T47D (cell line): Measurements from ENCODE around the gene PRG2.
"Not testable (repeated sequence)": the region's sequence is repeated elsewhere in the genome, so short reads cannot be mapped to it uniquely, and the experiment has no call there.

Experiments used
- DNase-seq, 2 experiments: peaks; one replicate each; pipeline versions ENCODE4 v3.0.0 to v3.0.0-alpha.2; 2011 to 2012; ENCODE audit warnings: low read depth in 1 of 2, low spot score in 1 of 2
- JUND ChIP-seq: IDR thresholded peaks from 2 replicates; pipeline ENCODE4 v1.6.1; 2012; ENCODE audit warnings: low read depth
- in situ Hi-C: cut with HindIII; loops from 2 replicates; pipeline ENCODE4 v1.10.0; 2016; ENCODE audit warnings: low sequenced_read_pairs, low pct_unique_long_range_greater_than_20kb

The PRG2 gene

GRCh38 chr11:57368106-57368844 is 22.2 kb downstream of the PRG2 start:
- in situ Hi-C loops = no loop called here
- TF ChIP-seq JUND = no peak
- DNase-seq = no peak

- DNase-seq = no peak
- no peak for TF ChIP-seq JUND
- in situ Hi-C loops = no loop called here
Measured at GRCh38 chr11:57364851-57365660, 25.4 kb downstream of the PRG2 start.

- no peak for TF ChIP-seq JUND
- in situ Hi-C loops = no loop called here
- DNase-seq = no peak
Measured at GRCh38 chr11:57363131-57364080, 27.0 kb downstream of the PRG2 start.

- in situ Hi-C loops = no loop called here
- no peak for DNase-seq
- TF ChIP-seq JUND = no peak
Measured at GRCh38 chr11:57361926-57362325, 28.5 kb downstream of the PRG2 start.

DNA sequence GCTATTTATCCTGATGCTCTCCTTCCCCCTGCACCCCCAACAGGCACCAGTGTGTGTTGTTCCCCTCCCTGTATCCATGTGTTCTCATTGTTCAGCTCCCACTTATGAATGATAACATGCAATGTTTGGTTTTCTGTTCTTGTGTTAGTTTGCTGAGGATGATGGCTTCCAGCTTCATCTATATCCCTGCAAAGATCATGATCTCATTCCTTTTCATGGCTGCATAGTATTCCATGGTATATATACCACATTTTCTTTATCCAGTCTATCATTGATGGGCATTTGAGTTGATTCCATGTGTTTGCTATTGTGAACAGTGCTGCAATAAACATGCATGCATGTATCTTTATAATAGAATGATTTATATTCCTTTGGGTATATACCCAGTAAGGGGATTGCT is 29.0 kb downstream of the PRG2 start:
- DNase-seq, in situ Hi-C loops: not testable (repeated sequence)

DNA sequence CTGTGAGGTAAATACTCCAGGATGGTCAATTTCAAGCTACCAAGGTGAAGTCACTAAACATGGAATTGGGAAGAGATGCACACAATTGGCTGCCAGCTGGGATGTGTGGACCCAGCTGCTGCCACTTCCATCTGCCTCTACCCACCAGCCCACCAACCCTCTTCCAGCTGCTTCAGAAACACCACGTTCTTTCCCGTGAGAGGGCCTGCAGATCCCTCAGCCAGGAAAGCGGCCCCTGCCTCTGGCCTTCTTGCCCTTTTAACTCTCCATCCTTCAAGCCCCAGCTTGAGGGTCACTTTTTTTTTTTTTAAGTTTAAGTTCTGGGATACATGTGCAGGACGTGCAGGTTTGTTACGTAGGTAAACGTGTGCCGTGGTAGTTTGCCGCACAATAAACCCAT is 29.5 kb downstream of the PRG2 start:
- DNase-seq = no peak
- no peak for TF ChIP-seq JUND
- in situ Hi-C loops = no loop called here

DNA sequence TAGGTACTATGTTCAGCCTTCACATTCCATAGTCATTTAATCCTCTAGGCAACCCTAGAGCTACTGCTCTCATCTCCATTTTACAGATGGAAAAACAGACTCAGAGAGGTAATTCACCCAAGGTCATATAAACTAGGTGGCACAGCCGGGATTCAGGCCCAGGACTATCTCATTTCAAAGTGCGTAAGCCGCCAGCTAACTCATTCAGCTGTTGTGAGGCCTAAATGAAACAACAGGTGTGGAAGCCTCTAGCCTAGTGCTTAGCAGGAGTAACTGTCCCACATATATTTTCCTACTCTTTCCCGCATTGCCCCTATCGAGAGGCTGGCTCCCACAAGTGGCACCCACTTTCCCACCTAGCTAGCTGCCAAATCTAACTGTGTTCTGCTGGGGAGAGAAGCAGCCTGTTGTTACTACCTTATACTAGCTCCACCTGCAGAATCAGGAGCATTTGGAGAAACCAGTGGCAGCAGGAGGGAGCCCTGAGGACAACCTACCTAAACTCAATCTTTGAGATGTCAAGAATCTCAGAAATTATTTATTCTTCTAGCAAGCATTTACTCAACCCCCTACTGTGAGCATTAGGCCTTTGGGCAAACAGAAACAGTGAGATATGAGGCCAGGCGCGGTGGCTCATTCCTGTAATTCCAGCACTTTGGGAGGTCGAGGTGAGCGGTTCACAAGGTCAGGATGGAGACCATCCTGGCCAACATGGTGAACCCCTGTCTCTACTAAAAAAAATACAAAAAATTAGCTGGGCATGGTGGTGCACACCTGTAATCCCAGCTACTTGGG is 30.4 kb downstream of the PRG2 start:
- in situ Hi-C loops = no loop called here
- no peak for TF ChIP-seq JUND
- DNase-seq = no peak

GRCh38 chr11:57359396-57359795 is 31.1 kb downstream of the PRG2 start:
- TF ChIP-seq JUND = no peak
- DNase-seq = no peak
- in situ Hi-C loops = no loop called here

GRCh38 chr11:57358991-57359390 is 31.5 kb downstream of the PRG2 start:
- in situ Hi-C loops = no loop called here

DNA sequence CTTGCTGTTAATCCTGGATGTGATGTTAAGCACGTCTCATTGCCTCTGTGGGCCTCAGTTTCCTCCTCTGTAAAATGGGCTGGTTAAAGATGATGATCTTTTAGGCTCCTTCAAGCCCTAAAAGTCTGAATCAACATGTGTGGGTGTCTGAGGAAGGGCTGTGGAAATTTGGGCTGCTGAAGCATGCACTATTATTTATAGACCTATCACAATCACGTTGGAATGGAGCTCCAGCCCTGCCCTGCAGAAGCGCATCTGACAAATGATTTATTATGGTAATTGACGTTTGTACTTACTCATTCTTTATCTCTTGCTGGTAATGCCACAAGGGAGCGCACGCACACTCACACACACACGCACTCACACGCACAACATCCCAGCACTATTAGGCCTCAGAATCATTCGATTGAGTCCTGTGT is 31.9 kb downstream of the PRG2 start:
- TF ChIP-seq JUND = no peak
- in situ Hi-C loops = no loop called here
- DNase-seq = no peak

More at GRCh38 chr11:57358991-57359390, 31.5 kb downstream of the PRG2 start:
- no peak for TF ChIP-seq JUND
- DNase-seq = no peak

- TF ChIP-seq JUND = no peak
- DNase-seq = no peak
- in situ Hi-C loops = no loop called here
Measured at GRCh38 chr11:57357856-57358255, 32.6 kb downstream of the PRG2 start.

- no peak for DNase-seq
- in situ Hi-C loops = no loop called here
- TF ChIP-seq JUND = no peak
Measured at GRCh38 chr11:57357310-57357709, 33.1 kb downstream of the PRG2 start.
